Left ventricle myocardium inferior (tissue), 1 donor: Measurements from ENCODE around the gene C2CD4C. TPM values are rescaled to one million over a fixed set of nuclear protein-coding genes. Genes with fewer than 3 reads are reported as not detected.
"Not testable (repeated sequence)": the region's sequence is repeated elsewhere in the genome, so short reads cannot be mapped to it uniquely, and the experiment has no call there.

Experiments
- DNase-seq: peaks from one replicate; pipeline ENCODE4 v3.0.0-alpha.2; 2020
- H3K27ac ChIP-seq: fragments of 200-600 bp; replicated peaks from 2 replicates; pipeline ENCODE4 v1.8.0; 2021
- H3K27me3 ChIP-seq: fragments of 200-600 bp; 2 replicates; pipeline ENCODE4 v1.8.0; 2021; ENCODE audit warnings: low read depth
- H3K36me3 ChIP-seq: fragments of 200-600 bp; 2 replicates; pipeline ENCODE4 v1.8.0; 2021
- H3K4me1 ChIP-seq: fragments of 200-600 bp; 2 replicates; pipeline ENCODE4 v1.8.0; 2021
- H3K4me3 ChIP-seq: fragments of 200-600 bp; 2 replicates; pipeline ENCODE4 v1.8.0; 2021; ENCODE audit warnings: mild to moderate bottlenecking, moderate library complexity
- H3K9me3 ChIP-seq: fragments of 200-600 bp; replicated peaks from 2 replicates; pipeline ENCODE4 v1.8.0; 2021
- CTCF ChIP-seq: fragments of 200-600 bp; IDR thresholded peaks from 2 replicates; pipeline ENCODE4 v1.8.0; 2021; ENCODE audit warnings: antibody characterized with exemption, mild to moderate bottlenecking, borderline replicate concordance
- intact Hi-C: fragments of 100-400 bp; cut with micrococcal nuclease; formaldehyde crosslinking; loops from one replicate; pipeline ENCODE4 v1.11.0; 2022
- total RNA-seq: library from RNA; stranded (reverse); fragmentation: NEBNext Ultra II Directional; extraction: Animal tissue kit (Norgen Biotek cat#: 25700); gene quantifications from one replicate; pipeline ENCODE4 v1.2.1, GENCODE V29; 2021
- donor health status: DM: no; HTN: yes; CAD: no; lungs with severe emphysema.

Gene C2CD4C
- total RNA-seq, 1 donor from 2014 or later, result 0.63 TPM

DNA sequence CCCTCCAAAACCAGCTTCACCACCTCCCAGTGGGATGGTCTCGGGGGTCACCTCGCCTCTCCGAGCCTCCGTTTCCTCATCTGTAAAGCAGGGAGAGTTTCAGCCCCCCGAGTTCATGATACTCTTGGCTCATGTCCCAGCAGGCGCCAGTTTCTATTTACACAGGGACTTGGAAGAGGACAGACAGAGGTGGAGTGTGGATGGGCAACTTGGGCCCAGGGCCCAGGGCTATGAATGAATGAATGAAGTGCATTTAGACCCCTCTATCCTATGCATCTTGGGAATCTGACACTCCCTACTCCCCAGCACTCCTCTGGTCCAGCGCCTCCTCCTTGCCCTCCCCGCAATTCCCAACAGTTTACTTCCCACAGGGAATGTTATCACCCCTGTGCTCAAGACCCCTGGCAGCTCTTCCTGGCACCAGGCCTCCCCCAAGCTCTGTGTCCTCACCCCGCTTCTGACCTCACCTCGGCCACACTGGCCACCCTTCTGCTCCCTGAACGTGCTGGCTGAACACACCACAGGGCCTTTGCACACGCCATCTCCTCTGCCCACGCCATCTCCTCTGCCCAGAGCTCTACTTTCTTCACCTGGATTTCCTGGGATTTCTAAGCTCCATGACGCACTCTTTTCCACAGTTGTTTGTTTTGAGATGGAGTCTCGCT lies 4.9 kb upstream of the C2CD4C start:
- H3K4me3 ChIP-seq, result no peak overlapping the region
- H3K9me3 ChIP-seq, result no peaks in the 10 kb centered on the region
- H3K27me3 ChIP-seq, result peaks cover 42% of the 10 kb centered on the region
- peaks cover 20% of the 10 kb centered on the region for H3K4me1 ChIP-seq
- H3K27ac ChIP-seq, result no peak overlapping the region
- DNase-seq, result no peak
- H3K36me3 ChIP-seq, result peaks cover 5% of the 10 kb centered on the region
- intact Hi-C loops, result no loop called here
- TF ChIP-seq CTCF, result no peak

- Histone ChIP-seq H3K4me3 (no peak overlapping the region), H3K27me3 (peaks cover 54% of the 10 kb centered on the region), H3K36me3 (peaks cover 5% of the 10 kb centered on the region), H3K4me1 (peaks cover 32% of the 10 kb centered on the region), H3K9me3 (no peaks in the 10 kb centered on the region), H3K27ac (no peak overlapping the region)
- DNase-seq, result no peak
- intact Hi-C loops, result no loop called here
- TF ChIP-seq CTCF, result no peak
Observed at GRCh38 chr19:412356-413355, 3.7 kb upstream of the C2CD4C start.

DNA sequence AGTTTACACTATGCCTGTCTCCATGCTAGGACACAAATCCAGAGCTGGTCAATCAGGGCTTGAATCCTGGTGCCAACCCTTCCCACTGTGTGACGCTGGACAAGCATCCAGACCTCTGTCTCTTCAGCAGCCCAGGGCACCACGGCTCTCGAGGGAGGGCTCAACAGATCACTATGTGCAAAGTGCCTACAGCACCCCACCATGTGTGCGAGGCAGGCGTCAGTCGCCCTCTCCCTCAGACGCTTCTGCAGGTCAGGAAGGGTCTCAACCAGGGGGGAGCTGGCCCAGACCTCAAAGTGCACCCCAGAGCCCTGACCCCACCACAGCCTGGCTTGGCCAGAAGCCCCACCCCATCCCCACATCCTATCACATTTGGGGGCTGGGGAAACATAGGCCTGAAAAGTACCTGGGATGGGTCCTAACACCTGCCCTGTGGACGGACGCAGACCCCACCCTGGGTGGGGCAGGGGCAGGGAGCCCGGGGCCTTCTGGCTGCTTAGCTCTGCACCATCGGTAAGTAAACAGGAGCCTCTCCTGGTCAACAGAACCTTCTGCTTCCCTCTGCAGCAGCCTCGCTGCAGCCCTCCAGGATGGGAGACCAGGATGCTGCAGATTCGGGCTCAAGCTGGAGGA lies 2.9 kb upstream of the C2CD4C start:
- peaks cover 5% of the 10 kb centered on the region for H3K36me3 ChIP-seq
- intact Hi-C loops, result no loop called here

DNA sequence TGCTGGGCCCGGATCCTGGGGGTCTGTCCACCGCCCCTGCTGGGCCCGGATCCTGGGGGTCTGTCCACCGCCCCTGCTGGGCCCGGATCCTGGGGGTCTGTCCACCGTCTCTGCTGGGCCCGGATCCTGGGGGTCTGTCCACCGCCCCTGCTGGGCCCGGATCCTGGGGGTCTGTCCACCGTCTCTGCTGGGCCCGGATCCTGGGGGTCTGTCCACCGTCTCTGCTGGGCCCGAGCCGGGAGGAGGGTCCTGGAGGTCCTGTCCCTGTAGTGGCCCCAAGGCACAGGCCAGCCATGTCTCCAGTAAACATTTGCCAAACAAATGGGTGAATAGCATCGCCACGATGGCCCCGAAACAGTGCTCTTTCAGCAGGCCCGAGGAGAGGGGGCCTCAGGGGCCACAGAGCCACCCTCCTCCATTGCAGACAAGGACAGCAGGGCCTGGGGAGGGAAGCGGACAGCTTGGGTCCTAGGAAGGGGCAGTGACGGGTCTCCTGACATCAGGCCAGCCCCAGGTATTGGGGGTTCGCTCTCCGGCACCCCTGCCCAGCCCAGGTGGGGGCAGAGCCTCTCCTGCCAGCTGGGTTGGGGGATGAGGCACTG lies 2.3 kb upstream of the C2CD4C start:
- intact Hi-C loops, DNase-seq: not testable (repeated sequence)
- peaks cover 69% of the 10 kb centered on the region for H3K27me3 ChIP-seq

More for the DNA sequence above, 2.9 kb upstream of the C2CD4C start:
- TF ChIP-seq CTCF, result no peak
- H3K4me1 ChIP-seq, result peaks cover 32% of the 10 kb centered on the region
- H3K9me3 ChIP-seq, result no peaks in the 10 kb centered on the region
- no peak for DNase-seq
- H3K27me3 ChIP-seq, result peaks cover 62% of the 10 kb centered on the region
- H3K4me3 ChIP-seq, result no peak overlapping the region
- H3K27ac ChIP-seq, result no peak overlapping the region

GRCh38 chr19:410243-410781 lies 1.4 kb upstream of the C2CD4C start:
- no peak for DNase-seq
- Histone ChIP-seq H3K4me1 (peaks cover 32% of the 10 kb centered on the region), H3K4me3 (no peak overlapping the region), H3K36me3 (no peaks in the 10 kb centered on the region), H3K9me3 (no peaks in the 10 kb centered on the region), H3K27ac (no peak overlapping the region), H3K27me3 (peaks cover 78% of the 10 kb centered on the region)
- no peak for TF ChIP-seq CTCF
- intact Hi-C loops, result no loop called here

More for the DNA sequence above, 2.3 kb upstream of the C2CD4C start:
- H3K9me3 ChIP-seq, H3K4me3 ChIP-seq, H3K36me3 ChIP-seq, H3K27ac ChIP-seq: not testable (repeated sequence)
- H3K4me1 ChIP-seq, result peaks cover 32% of the 10 kb centered on the region
